ENCODE data around the gene CDKN2AIPNL. TPM values are rescaled to one million over a fixed set of nuclear protein-coding genes. Genes with fewer than 3 reads are reported as not detected.

The CDKN2AIPNL gene
- total and polyA plus RNA-seq, 4 donors, result 42.6 to 69.3 (median 51.0) TPM

DNA sequence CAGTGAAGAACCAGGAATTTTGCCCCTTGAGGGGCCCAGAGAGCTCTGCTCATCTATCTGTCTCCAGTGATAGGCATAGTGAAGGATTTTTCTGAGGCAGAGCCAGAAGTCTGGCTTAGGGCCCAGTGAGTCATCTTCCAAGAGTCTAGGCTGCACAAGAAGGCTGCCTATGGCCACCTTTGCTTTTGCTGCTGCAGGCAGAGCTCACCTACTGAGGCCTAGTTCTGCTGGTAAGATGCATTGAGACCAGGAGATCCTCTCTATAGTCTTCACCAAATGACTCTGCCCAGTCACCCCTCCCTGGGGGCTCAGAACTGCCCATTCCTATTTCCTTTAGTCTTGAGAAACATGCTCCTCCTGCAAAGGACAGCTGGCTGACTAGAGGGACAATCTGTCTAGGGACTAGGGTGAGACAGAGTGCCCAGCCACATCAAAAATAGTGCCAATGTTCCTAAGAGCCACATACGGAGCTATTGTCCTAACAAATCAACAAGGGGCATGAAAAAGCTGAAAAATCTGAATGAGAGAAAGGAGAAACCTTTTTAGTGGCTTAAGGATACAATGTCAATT is 40.3 kb upstream of the CDKN2AIPNL start:
- Histone ChIP-seq H3K4me3 (ENCODE audit: low read depth, low read length) (no peak overlapping the region), H3K36me3 (ENCODE audit: control insufficient read depth, insufficient read depth, low read length) (no peaks in the 10 kb centered on the region), H3K4me1 (ENCODE audit: control insufficient read depth, insufficient read depth, low read length) (peaks cover 5% of the 10 kb centered on the region), H3K27me3 (ENCODE audit: control insufficient read depth, insufficient read depth, low read length) (no peaks in the 10 kb centered on the region), H3K27ac (ENCODE audit: low read depth, low read length) (no peak overlapping the region), H3K9me3 (ENCODE audit: control insufficient read depth, insufficient read depth, low read length) (no peaks in the 10 kb centered on the region)
- peak in 2 of 6 donors; percentile 20 to 30 for DNase-seq (ENCODE audit: low read depth in 4 of 6, low spot score in 6 of 6)
- no CpG with 5 or more reads among the region's 1 CpG for WGBS (ENCODE audit: insufficient coverage)

DNA sequence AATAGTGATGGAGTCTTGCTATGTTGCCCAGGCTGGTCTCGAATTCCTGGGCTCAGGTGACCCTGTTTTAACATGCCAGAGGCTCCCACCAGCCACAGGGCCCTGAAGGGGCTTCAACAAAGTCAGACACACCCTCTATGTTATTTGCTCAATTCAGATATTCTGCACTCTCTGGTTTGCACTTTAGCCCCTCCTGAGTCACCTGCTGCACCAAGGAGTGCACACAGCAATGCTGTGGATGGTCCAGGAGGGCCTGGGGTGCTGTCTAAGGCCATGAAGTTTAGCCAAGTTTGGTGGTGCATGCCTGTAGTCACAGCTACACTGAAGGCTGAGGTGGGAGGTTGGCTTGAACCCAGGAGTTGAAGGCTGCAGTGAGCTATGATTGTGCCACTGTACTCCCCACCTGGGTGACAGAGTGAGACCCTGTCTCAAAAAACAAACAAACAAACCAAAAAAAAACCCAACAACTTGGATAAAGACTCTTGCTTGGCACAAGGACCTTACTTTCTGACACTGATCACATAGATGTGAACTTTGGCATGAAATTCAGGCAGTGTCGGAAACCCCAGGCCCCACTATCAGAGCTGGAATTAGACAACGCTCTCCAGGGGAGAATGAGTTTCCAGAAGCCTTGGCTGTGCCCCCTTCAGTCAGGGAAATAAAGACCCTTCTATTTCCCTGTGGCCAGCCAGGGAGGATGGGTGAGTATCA is 39.7 kb upstream of the CDKN2AIPNL start:
- no peaks in the 10 kb centered on the region for H3K9me3 ChIP-seq (ENCODE audit: control insufficient read depth, insufficient read depth, low read length)
- no peak overlapping the region for H3K4me3 ChIP-seq (ENCODE audit: low read depth, low read length)
- H3K36me3 ChIP-seq (ENCODE audit: control insufficient read depth, insufficient read depth, low read length), result no peaks in the 10 kb centered on the region
- H3K27ac ChIP-seq (ENCODE audit: low read depth, low read length), result no peak overlapping the region
- H3K27me3 ChIP-seq (ENCODE audit: control insufficient read depth, insufficient read depth, low read length), result no peaks in the 10 kb centered on the region
- 52% methylated on average over 2 of the region's 3 CpGs for WGBS (ENCODE audit: insufficient coverage)
- H3K4me1 ChIP-seq (ENCODE audit: control insufficient read depth, insufficient read depth, low read length), result peaks cover 5% of the 10 kb centered on the region
- no peak for DNase-seq (ENCODE audit: low read depth in 4 of 6, low spot score in 6 of 6)

DNA sequence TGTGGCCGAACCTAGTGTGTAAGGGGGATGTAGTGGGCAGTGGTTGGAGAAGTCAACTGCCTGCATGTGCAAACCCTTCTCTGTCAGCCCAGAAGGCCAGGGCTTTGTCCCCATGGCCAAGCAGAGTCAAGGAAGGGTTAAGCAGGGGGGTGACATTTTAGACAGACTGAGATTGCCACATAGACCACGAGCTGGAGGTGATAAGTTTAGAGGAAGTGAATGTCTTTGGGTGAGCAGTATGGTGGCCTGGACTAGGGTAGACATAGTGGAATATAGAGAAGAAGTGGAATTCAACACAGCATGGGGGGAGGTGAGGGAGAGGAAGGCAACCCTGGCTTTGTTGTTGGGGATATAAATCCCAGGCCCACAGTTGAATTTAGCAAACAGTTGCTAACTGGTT is 38.7 kb upstream of the CDKN2AIPNL start:
- Histone ChIP-seq H3K36me3 (ENCODE audit: control insufficient read depth, insufficient read depth, low read length) (no peaks in the 10 kb centered on the region), H3K27ac (ENCODE audit: low read depth, low read length) (no peak overlapping the region), H3K4me1 (ENCODE audit: control insufficient read depth, insufficient read depth, low read length) (peaks cover 5% of the 10 kb centered on the region), H3K4me3 (ENCODE audit: low read depth, low read length) (no peak overlapping the region), H3K9me3 (ENCODE audit: control insufficient read depth, insufficient read depth, low read length) (no peaks in the 10 kb centered on the region), H3K27me3 (ENCODE audit: control insufficient read depth, insufficient read depth, low read length) (no peaks in the 10 kb centered on the region)
- no peak for DNase-seq (ENCODE audit: low read depth in 4 of 6, low spot score in 6 of 6)
- 82% methylated on average over 2 of the region's 2 CpGs for WGBS (ENCODE audit: insufficient coverage)

DNA sequence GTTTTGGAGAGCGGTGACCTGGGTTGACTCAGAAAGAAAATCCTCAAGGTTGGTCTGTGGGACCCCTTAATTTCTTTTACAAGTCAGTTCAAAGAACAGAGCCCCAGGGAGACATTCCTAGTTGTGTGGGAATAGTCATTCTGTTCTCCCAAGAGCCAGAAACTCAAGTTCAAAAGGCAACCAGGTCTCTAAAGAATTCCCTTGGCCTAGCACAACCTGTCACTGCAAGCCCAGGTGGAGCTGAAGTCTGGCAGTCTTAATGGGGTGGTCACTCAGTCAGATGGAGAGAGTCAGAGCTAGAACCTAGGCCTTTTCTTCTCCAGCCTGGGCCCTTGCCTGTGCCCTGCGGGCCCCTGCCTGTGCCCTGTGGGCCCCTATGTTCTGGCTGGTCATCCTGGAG is 37.5 kb upstream of the CDKN2AIPNL start:
- Histone ChIP-seq H3K27ac (ENCODE audit: low read depth, low read length) (no peak overlapping the region), H3K4me1 (ENCODE audit: control insufficient read depth, insufficient read depth, low read length) (peaks cover 5% of the 10 kb centered on the region), H3K9me3 (ENCODE audit: control insufficient read depth, insufficient read depth, low read length) (no peaks in the 10 kb centered on the region), H3K4me3 (ENCODE audit: low read depth, low read length) (no peak overlapping the region), H3K36me3 (ENCODE audit: control insufficient read depth, insufficient read depth, low read length) (no peaks in the 10 kb centered on the region), H3K27me3 (ENCODE audit: control insufficient read depth, insufficient read depth, low read length) (no peaks in the 10 kb centered on the region)
- 86% methylated on average over 1 of the region's 2 CpGs for WGBS (ENCODE audit: insufficient coverage)
- no peak for DNase-seq (ENCODE audit: low read depth in 4 of 6, low spot score in 6 of 6)

DNA sequence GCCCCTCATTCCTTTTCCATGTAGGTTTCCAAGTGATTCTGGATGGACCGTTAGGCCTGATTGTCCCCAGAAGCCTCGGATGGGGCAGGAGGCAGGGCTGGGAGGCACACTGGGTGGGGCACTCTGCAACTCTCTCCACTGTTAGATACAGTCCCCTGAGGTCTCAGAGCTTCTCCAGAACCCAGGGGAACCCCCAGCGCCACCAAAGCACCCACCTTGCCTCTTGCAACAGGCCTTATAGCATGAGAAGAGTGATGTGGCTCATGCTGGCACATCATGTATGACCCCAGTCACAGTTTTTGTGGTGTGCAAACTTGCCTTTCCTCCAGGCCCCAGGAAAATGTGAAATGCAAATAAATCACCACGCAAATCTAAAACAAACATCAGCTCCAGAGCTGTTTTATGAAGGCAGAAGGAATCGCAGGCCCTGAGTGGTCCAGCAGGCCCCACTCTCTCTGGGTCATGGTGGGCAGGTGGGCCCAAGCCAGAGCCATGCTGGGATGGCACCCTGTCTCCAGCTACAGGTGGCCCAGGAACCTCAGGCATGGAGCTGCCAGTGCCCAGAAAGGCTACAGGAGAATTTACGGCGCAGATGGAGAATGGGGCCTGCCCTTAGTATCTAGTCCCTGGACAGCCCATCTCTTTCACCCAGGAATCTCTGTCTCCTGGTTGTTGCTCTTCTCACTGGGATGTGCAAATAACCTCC is 36.3 kb upstream of the CDKN2AIPNL start:
- no peaks in the 10 kb centered on the region for H3K9me3 ChIP-seq (ENCODE audit: control insufficient read depth, insufficient read depth, low read length)
- no peaks in the 10 kb centered on the region for H3K36me3 ChIP-seq (ENCODE audit: control insufficient read depth, insufficient read depth, low read length)
- WGBS (ENCODE audit: insufficient coverage), result 93% methylated on average over 5 of the region's 7 CpGs

DNA sequence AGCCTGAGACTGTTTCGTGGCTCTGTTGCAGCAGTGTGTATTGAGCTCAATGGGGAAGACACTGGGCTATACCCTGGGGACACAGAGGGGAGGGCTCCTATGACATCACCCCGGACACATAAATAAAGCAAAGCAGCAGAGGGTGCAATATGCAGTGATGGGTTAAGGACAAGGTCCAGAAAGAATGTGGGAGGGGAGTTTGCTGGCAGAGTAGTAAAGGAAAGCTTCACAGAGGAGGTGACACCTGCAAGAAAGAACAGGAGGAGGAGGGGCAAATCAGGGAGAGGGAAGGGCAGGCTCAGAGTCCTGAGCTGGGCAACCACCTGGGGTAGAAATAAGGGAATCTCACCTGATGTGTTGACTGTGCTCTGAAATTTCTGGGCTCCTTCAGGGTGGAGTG is 35.3 kb upstream of the CDKN2AIPNL start:
- H3K4me3 ChIP-seq (ENCODE audit: low read depth, low read length), result no peak overlapping the region
- 79% methylated on average over 2 of the region's 2 CpGs for WGBS (ENCODE audit: insufficient coverage)

More for the DNA sequence above, 36.3 kb upstream of the CDKN2AIPNL start:
- Histone ChIP-seq H3K4me1 (ENCODE audit: control insufficient read depth, insufficient read depth, low read length) (peaks cover 5% of the 10 kb centered on the region), H3K27me3 (ENCODE audit: control insufficient read depth, insufficient read depth, low read length) (no peaks in the 10 kb centered on the region), H3K4me3 (ENCODE audit: low read depth, low read length) (no peak overlapping the region), H3K27ac (ENCODE audit: low read depth, low read length) (no peak overlapping the region)
- DNase-seq (ENCODE audit: low read depth in 4 of 6, low spot score in 6 of 6), result no peak

DNA sequence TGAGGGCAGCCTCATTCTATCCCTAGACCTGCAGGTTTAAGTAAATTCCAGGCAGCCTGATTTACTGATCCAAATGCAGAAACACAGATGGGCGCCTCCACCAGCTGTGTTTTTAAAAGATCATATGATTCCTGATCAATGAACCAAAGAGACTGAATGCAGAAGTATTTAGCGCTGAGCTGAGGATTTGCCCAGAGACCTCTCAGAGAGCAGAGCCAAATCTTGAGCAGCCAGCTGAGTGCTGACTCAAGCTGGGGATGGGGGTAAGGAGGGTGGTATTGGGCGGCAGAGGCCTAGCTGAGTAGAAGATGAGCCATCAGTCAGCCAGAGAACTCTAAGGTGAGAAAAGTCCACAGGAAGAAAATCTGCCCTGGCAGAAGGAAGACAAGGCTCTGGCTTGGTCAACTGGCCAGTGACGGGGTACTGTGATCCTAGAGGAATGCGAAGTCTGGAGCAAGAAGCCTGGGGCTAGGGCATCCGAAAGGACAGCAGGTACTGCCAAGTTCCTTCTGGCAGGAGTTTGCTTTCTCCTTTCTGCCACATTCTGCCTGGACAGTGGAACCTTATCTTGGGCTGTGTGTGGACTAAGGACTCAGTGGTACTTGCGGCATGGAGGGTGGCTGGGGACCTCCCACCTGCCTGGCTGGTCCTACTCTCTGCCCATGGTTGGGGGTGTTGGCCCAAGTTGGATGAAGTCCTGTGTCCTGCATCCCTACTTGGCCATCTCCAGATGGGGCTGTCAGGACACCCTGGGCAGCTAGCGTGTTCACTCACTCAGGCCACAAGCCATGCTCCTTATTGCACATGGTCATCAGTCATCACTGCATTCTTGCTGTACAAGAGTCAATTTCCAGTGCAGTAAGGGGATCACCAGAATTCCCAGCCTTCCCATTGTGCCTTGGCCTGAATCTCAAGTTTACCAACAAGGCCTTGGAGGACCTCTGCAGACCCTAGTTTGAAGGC is 34.5 kb upstream of the CDKN2AIPNL start:
- Histone ChIP-seq H3K4me1 (ENCODE audit: control insufficient read depth, insufficient read depth, low read length) (no peaks in the 10 kb centered on the region), H3K4me3 (ENCODE audit: low read depth, low read length) (no peak overlapping the region), H3K27me3 (ENCODE audit: control insufficient read depth, insufficient read depth, low read length) (no peaks in the 10 kb centered on the region), H3K9me3 (ENCODE audit: control insufficient read depth, insufficient read depth, low read length) (no peaks in the 10 kb centered on the region), H3K36me3 (ENCODE audit: control insufficient read depth, insufficient read depth, low read length) (no peaks in the 10 kb centered on the region), H3K27ac (ENCODE audit: low read depth, low read length) (no peak overlapping the region)
- WGBS (ENCODE audit: insufficient coverage), result 75% methylated on average over 8 of the region's 8 CpGs
- DNase-seq (ENCODE audit: low read depth in 4 of 6, low spot score in 6 of 6), result peak in 1 of 6 donors; percentile 43

More for the DNA sequence above, 35.3 kb upstream of the CDKN2AIPNL start:
- Histone ChIP-seq H3K36me3 (ENCODE audit: control insufficient read depth, insufficient read depth, low read length) (no peaks in the 10 kb centered on the region), H3K4me1 (ENCODE audit: control insufficient read depth, insufficient read depth, low read length) (peaks cover 3% of the 10 kb centered on the region), H3K27ac (ENCODE audit: low read depth, low read length) (no peak overlapping the region), H3K27me3 (ENCODE audit: control insufficient read depth, insufficient read depth, low read length) (no peaks in the 10 kb centered on the region), H3K9me3 (ENCODE audit: control insufficient read depth, insufficient read depth, low read length) (no peaks in the 10 kb centered on the region)
- DNase-seq (ENCODE audit: low read depth in 4 of 6, low spot score in 6 of 6), result no peak

DNA sequence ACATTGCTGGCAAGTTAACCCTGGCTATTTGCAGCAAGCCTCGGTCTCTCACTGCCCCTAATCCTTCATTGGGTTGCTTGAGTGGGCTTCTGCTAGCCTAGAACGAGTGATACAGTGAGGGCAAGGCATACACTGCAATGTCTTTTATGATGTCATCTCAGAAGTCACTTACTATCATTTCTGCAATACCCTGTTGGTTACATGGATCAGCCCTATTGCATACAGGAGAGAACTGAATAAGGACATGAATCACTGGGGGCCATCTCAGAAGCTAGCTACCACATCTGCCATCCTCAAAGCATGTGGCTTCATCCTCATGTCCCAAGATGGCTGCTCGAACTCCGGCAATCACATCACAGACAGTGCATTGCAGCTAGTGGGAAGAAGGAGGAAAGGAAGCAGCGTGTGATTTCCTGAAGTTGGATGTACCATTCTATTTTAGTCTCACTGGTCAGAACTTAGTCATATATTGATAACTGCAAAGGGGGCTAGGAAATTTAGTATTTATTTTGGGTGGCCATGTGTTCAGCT is 33.3 kb upstream of the CDKN2AIPNL start:
- peaks cover 3% of the 10 kb centered on the region for H3K27me3 ChIP-seq (ENCODE audit: control insufficient read depth, insufficient read depth, low read length)
- H3K9me3 ChIP-seq (ENCODE audit: control insufficient read depth, insufficient read depth, low read length), result no peaks in the 10 kb centered on the region
- no CpG with 5 or more reads among the region's 5 CpGs for WGBS (ENCODE audit: insufficient coverage)
- no peaks in the 10 kb centered on the region for H3K4me1 ChIP-seq (ENCODE audit: control insufficient read depth, insufficient read depth, low read length)
- no peak for DNase-seq (ENCODE audit: low read depth in 4 of 6, low spot score in 6 of 6)
- H3K36me3 ChIP-seq (ENCODE audit: control insufficient read depth, insufficient read depth, low read length), result no peaks in the 10 kb centered on the region
- H3K4me3 ChIP-seq (ENCODE audit: low read depth, low read length), result no peak overlapping the region
- no peak overlapping the region for H3K27ac ChIP-seq (ENCODE audit: low read depth, low read length)

DNA sequence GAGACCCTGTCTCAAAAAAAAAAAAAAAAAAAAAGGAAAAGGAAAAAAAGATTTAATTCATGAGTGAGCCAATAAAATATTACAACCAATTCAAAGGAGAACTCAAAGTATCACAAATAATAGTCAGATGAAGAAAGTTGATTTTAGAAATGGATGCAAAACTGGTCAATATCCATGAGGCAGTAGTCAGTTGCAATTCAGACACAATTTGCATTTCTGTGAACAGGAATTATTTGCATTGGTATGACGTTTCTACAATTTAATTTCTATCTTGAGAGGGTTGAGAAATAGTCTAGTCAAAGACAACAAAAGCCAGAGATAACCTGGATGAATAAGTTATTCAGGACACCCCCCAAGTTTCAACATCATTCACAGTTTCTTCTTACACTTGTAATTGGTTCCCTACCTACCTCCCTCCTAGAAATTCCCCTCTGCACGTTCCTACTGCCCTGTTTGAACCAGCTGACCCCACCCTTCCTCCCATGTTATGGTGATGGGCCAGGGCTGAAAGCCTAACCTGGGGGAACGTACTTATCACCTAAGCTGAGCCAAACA is 28.6 kb upstream of the CDKN2AIPNL start:
- 56% methylated on average over 2 of the region's 3 CpGs for WGBS (ENCODE audit: insufficient coverage)
- peaks cover 3% of the 10 kb centered on the region for H3K27me3 ChIP-seq (ENCODE audit: control insufficient read depth, insufficient read depth, low read length)
- no peaks in the 10 kb centered on the region for H3K9me3 ChIP-seq (ENCODE audit: control insufficient read depth, insufficient read depth, low read length)
- DNase-seq (ENCODE audit: low read depth in 4 of 6, low spot score in 6 of 6), result no peak
- H3K27ac ChIP-seq (ENCODE audit: low read depth, low read length), result no peak overlapping the region
- H3K36me3 ChIP-seq (ENCODE audit: control insufficient read depth, insufficient read depth, low read length), result no peaks in the 10 kb centered on the region
- H3K4me1 ChIP-seq (ENCODE audit: control insufficient read depth, insufficient read depth, low read length), result peaks cover 28% of the 10 kb centered on the region
- no peak overlapping the region for H3K4me3 ChIP-seq (ENCODE audit: low read depth, low read length)

Data from spinal cord (tissue), 10 donors.